ENCODE data around the gene NEAT1. TPM values are rescaled to one million over a fixed set of nuclear protein-coding genes. Genes with fewer than 3 reads are reported as not detected.

The NEAT1 gene
- total and polyA plus RNA-seq, 9 of the 15 experiments (the other 6 are each of a cell fraction or from before 2014, with no cell fraction given): 20.1 to 389 (median 62.8) TPM

DNA sequence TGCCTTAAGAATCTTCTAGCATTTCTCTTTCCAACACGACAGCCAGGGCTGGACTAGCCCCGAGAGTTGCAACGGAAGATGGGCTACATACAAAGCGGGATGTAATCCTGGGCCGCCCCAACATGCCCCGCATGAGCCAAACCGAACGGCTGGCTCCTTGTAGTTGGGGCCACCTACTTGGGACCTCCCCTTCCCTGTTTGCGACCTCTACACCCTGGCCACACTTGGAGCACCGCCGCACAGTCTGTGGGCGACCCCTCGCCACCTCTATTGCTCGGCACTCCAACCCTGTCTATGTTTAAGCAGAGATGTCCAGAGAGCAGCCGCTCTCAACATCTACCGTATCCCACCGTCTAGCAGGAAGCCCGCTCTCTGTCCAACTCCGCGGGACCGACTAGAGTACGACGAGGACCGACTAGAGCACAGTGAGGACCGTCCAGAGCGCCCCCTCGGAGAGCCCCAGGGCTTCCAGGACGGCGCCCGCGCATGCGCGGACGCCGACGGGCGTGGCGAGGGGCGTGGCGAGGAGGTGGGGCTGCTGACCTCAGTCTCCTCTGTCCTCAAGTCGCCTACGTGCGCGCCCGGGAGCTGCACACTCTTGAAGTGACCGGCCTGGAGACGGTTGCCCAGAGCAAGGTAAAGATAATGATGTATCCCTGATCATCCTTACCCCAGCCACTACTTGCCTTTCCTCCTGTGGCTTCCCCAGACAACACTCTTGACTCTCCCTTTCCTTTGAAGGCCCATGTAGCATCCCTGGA, 32.3 kb downstream of the NEAT1 start (continued):
- TF ChIP-seq, protein P1, sequence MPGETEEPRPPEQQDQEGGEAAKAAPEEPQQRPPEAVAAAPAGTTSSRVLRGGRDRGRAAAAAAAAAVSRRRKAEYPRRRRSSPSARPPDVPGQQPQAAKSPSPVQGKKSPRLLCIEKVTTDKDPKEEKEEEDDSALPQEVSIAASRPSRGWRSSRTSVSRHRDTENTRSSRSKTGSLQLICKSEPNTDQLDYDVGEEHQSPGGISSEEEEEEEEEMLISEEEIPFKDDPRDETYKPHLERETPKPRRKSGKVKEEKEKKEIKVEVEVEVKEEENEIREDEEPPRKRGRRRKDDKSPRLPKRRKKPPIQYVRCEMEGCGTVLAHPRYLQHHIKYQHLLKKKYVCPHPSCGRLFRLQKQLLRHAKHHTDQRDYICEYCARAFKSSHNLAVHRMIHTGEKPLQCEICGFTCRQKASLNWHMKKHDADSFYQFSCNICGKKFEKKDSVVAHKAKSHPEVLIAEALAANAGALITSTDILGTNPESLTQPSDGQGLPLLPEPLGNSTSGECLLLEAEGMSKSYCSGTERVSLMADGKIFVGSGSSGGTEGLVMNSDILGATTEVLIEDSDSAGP (CRISPR knock-in tag; IDR thresholded peaks at IDR 0.05): no peak
- TF ChIP-seq ZNF41 (CRISPR knock-in tag; conservative IDR thresholded peaks at IDR 0.05) (no peak), MED1 (CRISPR knock-in tag; IDR thresholded peaks at IDR 0.05; ENCODE audit: borderline replicate concordance) (no peak), ZNF79 (CRISPR knock-in tag; IDR thresholded peaks at IDR 0.05; ENCODE audit: low read depth) (no peak), NCOA1 (IDR thresholded peaks at IDR 0.05; ENCODE audit: low read depth) (no peak; the same call in 1 of the 2 replicates), HNRNPL (IDR thresholded peaks at IDR 0.05; ENCODE audit: low read depth, low read length) (no peak), MIER1 (IDR thresholded peaks at IDR 0.05; ENCODE audit: low read depth) (no peak), ZC3H4 (CRISPR knock-in tag; IDR thresholded peaks at IDR 0.05; ENCODE audit: borderline replicate concordance) (0 out of 2 replicates have a peak, but pooled peaks have one; percentile 20)
- TF ChIP-seq, protein P2, sequence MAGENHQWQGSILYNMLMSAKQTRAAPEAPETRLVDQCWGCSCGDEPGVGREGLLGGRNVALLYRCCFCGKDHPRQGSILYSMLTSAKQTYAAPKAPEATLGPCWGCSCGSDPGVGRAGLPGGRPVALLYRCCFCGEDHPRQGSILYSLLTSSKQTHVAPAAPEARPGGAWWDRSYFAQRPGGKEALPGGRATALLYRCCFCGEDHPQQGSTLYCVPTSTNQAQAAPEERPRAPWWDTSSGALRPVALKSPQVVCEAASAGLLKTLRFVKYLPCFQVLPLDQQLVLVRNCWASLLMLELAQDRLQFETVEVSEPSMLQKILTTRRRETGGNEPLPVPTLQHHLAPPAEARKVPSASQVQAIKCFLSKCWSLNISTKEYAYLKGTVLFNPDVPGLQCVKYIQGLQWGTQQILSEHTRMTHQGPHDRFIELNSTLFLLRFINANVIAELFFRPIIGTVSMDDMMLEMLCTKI (IDR thresholded peaks at IDR 0.05; ENCODE audit: partially characterized antibody): no peak
- TF ChIP-seq, protein P3, sequence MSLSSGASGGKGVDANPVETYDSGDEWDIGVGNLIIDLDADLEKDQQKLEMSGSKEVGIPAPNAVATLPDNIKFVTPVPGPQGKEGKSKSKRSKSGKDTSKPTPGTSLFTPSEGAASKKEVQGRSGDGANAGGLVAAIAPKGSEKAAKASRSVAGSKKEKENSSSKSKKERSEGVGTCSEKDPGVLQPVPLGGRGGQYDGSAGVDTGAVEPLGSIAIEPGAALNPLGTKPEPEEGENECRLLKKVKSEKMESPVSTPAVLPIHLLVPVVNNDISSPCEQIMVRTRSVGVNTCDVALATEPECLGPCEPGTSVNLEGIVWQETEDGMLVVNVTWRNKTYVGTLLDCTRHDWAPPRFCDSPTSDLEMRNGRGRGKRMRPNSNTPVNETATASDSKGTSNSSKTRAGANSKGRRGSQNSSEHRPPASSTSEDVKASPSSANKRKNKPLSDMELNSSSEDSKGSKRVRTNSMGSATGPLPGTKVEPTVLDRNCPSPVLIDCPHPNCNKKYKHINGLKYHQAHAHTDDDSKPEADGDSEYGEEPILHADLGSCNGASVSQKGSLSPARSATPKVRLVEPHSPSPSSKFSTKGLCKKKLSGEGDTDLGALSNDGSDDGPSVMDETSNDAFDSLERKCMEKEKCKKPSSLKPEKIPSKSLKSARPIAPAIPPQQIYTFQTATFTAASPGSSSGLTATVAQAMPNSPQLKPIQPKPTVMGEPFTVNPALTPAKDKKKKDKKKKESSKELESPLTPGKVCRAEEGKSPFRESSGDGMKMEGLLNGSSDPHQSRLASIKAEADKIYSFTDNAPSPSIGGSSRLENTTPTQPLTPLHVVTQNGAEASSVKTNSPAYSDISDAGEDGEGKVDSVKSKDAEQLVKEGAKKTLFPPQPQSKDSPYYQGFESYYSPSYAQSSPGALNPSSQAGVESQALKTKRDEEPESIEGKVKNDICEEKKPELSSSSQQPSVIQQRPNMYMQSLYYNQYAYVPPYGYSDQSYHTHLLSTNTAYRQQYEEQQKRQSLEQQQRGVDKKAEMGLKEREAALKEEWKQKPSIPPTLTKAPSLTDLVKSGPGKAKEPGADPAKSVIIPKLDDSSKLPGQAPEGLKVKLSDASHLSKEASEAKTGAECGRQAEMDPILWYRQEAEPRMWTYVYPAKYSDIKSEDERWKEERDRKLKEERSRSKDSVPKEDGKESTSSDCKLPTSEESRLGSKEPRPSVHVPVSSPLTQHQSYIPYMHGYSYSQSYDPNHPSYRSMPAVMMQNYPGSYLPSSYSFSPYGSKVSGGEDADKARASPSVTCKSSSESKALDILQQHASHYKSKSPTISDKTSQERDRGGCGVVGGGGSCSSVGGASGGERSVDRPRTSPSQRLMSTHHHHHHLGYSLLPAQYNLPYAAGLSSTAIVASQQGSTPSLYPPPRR (CRISPR knock-in tag; IDR thresholded peaks at IDR 0.05; ENCODE audit: borderline replicate concordance): peak; percentile 36; the same call in 1 of the 2 replicates
- TF ChIP-seq, protein P4, sequence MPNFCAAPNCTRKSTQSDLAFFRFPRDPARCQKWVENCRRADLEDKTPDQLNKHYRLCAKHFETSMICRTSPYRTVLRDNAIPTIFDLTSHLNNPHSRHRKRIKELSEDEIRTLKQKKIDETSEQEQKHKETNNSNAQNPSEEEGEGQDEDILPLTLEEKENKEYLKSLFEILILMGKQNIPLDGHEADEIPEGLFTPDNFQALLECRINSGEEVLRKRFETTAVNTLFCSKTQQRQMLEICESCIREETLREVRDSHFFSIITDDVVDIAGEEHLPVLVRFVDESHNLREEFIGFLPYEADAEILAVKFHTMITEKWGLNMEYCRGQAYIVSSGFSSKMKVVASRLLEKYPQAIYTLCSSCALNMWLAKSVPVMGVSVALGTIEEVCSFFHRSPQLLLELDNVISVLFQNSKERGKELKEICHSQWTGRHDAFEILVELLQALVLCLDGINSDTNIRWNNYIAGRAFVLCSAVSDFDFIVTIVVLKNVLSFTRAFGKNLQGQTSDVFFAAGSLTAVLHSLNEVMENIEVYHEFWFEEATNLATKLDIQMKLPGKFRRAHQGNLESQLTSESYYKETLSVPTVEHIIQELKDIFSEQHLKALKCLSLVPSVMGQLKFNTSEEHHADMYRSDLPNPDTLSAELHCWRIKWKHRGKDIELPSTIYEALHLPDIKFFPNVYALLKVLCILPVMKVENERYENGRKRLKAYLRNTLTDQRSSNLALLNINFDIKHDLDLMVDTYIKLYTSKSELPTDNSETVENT (CRISPR knock-in tag; IDR thresholded peaks at IDR 0.05): peak; percentile 54
- TF ChIP-seq, protein P5, sequence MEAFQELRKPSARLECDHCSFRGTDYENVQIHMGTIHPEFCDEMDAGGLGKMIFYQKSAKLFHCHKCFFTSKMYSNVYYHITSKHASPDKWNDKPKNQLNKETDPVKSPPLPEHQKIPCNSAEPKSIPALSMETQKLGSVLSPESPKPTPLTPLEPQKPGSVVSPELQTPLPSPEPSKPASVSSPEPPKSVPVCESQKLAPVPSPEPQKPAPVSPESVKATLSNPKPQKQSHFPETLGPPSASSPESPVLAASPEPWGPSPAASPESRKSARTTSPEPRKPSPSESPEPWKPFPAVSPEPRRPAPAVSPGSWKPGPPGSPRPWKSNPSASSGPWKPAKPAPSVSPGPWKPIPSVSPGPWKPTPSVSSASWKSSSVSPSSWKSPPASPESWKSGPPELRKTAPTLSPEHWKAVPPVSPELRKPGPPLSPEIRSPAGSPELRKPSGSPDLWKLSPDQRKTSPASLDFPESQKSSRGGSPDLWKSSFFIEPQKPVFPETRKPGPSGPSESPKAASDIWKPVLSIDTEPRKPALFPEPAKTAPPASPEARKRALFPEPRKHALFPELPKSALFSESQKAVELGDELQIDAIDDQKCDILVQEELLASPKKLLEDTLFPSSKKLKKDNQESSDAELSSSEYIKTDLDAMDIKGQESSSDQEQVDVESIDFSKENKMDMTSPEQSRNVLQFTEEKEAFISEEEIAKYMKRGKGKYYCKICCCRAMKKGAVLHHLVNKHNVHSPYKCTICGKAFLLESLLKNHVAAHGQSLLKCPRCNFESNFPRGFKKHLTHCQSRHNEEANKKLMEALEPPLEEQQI (IDR thresholded peaks at IDR 0.05): no peak
- TF ChIP-seq, protein P6, sequence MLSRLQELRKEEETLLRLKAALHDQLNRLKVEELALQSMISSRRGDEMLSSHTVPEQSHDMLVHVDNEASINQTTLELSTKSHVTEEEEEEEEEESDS (CRISPR knock-in tag; IDR thresholded peaks at IDR 0.05): no peak

Measured in K562 (cell line).